Fibroblast of pulmonary artery (primary cell): ENCODE results near the gene CPLX3.

Experiments
- DNase-seq: peaks from one replicate; pipeline ENCODE4 v3.0.0-alpha.2; 2010; ENCODE audit warnings: low read depth
- H3K4me3 ChIP-seq: replicated peaks from 2 replicates; pipeline ENCODE4 v1.5.1; 2011; ENCODE audit warnings: low read depth, mild to moderate bottlenecking, control low read depth, low read length, moderate library complexity
- TF ChIP-seq, protein P1 (sequence below): IDR thresholded peaks from 2 replicates; pipeline ENCODE4 v1.5.1; 2011; ENCODE audit warnings: mild to moderate bottlenecking, control low read depth, low read length, inconsistent platforms; ENCODE audit errors: missing control alignments

Gene CPLX3

GRCh38 chr15:74866090-74866489 is 39.7 kb downstream of the CPLX3 start:
- TF ChIP-seq, protein P1, sequence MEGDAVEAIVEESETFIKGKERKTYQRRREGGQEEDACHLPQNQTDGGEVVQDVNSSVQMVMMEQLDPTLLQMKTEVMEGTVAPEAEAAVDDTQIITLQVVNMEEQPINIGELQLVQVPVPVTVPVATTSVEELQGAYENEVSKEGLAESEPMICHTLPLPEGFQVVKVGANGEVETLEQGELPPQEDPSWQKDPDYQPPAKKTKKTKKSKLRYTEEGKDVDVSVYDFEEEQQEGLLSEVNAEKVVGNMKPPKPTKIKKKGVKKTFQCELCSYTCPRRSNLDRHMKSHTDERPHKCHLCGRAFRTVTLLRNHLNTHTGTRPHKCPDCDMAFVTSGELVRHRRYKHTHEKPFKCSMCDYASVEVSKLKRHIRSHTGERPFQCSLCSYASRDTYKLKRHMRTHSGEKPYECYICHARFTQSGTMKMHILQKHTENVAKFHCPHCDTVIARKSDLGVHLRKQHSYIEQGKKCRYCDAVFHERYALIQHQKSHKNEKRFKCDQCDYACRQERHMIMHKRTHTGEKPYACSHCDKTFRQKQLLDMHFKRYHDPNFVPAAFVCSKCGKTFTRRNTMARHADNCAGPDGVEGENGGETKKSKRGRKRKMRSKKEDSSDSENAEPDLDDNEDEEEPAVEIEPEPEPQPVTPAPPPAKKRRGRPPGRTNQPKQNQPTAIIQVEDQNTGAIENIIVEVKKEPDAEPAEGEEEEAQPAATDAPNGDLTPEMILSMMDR, result no peak
- no peak overlapping the region for H3K4me3 ChIP-seq
- peak; percentile 57 for DNase-seq

- no peak overlapping the region for H3K4me3 ChIP-seq
- no peak for DNase-seq
- TF ChIP-seq, protein P1, result no peak
These were observed 41.1 kb downstream of the CPLX3 start for GRCh38 chr15:74867466-74868038.

DNA sequence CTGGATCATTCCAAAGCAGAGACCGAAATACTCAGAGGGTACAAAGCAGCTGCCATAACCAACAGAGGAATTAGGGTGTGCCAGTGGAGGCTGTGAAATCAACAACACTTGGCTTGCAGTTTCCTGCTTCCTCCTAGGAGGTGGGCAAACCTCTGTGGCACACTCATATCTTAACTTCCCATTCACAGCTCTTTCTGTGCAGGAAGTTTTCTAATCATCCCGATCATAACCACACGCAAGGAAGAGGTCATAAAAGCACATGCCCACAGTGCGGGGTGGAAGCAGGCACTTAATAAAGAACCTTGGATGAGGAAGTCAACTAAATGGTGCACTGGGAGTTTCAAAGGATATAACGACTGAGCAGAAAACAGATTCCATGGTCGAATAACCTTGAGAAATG is 41.6 kb downstream of the CPLX3 start:
- TF ChIP-seq, protein P1, result no peak
- no peak for DNase-seq
- H3K4me3 ChIP-seq, result no peak overlapping the region

- H3K4me3 ChIP-seq, result no peak overlapping the region
- TF ChIP-seq, protein P1, result no peak
These were observed 42.9 kb downstream of the CPLX3 start for GRCh38 chr15:74869372-74869725.

DNA sequence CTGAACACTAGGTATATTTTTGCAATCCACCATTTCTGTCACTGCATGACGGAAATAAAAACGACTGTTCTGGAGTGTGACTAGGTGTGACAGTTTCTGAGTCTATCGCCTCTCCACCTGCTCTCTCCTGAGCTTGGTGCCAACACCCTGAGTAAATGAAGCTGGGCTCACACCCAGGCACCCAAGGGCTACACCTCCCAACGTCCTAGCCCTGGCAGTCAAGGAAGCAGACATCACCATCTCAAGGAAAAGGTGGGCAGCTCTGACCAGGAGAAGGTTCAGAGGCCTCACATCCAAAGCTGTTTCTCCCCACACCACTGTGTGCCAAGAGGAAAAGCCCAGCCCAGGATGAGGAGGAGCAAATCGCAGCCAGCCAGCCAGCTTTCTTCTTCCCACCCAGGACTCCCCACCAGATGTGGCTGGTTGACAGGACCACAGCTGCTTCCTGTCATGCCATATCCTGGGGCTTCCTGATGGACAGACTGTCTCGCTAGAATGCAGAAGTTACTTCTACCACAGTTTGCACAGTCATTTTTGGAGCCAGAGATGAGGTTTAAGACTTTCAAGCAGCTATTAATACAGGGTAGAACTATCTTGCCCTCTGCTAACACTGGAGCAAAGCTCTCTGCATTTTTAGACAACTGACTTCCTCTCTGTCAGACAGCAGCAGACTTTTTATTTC is 43.4 kb downstream of the CPLX3 start:
- peak; percentile 65 for DNase-seq
- TF ChIP-seq, protein P1, result no peak
- no peak overlapping the region for H3K4me3 ChIP-seq

More at GRCh38 chr15:74869372-74869725, 42.9 kb downstream of the CPLX3 start:
- DNase-seq, result no peak

DNA sequence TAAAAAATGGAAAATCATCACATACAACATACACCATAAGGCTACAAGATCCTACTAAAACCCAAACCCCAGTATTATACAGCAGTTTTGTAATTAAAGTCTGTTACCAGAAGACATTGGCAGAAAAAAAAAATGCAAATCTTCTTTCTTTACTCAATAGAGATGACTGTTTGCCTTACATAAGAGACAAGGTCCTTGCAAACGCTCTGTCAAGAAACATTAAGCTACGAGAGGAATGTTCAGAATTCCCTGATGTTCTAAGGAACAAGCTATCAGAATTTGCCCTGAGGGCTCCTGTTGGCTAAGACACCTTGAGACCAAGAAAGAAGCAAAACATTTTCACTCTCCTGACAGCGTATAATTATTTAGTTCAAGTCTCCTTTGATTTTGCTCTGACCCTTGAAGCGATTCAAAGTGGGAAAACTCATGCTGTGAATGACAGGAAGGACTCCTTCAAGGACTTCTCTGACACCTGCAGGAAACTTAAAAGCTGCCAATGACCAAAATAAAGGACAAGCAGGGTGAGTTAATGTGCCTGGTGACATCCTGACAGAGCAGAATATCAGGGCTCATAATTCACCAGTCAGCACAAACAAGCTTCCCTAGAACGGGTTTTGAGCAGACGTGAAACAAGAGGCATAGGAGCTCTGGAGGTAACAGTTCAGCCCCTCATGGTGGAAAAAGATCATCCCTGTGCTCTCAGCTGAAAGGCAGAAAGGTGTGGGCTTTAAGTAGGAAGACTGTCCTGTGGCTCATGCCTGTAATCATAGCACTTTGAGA is 44.2 kb downstream of the CPLX3 start:
- DNase-seq, result peak; percentile 10
- H3K4me3 ChIP-seq, result no peak overlapping the region
- TF ChIP-seq, protein P1, result no peak
